ENCODE results near the gene TRIM40.

TRIM40 gene

GRCh38 chr6:30185846-30186484 is 50.0 kb downstream of the TRIM40 start:
- Mint-ChIP-seq H3K27ac (peak overlapping the region in 1 of 2 donors; percentile 7), H3K27me3 (no peaks in the 10 kb centered on the region), H3K4me1 (no peaks in the 10 kb centered on the region), H3K4me3 (no peak overlapping the region), H3K9me3 (peaks cover 0 to 6% of the 10 kb centered on the region in 2 donors)
- ATAC-seq (no peak), DNase-seq (no peak)

- Mint-ChIP-seq H3K4me3 (no peak overlapping the region), H3K9me3 (no peaks in the 10 kb centered on the region), H3K27ac (peak overlapping the region in 1 of 2 donors; percentile 20), H3K27me3 (no peaks in the 10 kb centered on the region), H3K4me1 (no peaks in the 10 kb centered on the region)
- no peak for DNase-seq
- no peak for ATAC-seq
Measured at GRCh38 chr6:30188541-30188940, 52.6 kb downstream of the TRIM40 start.

- DNase-seq (no peak), ATAC-seq (no peak)
- no peak overlapping the region for H3K4me3 Mint-ChIP-seq
- no peaks in the 10 kb centered on the region for H3K9me3 Mint-ChIP-seq
- peak overlapping the region in 1 of 2 donors; percentile 42 for H3K27ac Mint-ChIP-seq
- no peaks in the 10 kb centered on the region for H3K27me3 Mint-ChIP-seq
- H3K4me1 Mint-ChIP-seq: peaks cover 16% of the 10 kb centered on the region
Measured at GRCh38 chr6:30192076-30192475, 56.1 kb downstream of the TRIM40 start.

GRCh38 chr6:30194797-30195690 is 59.1 kb downstream of the TRIM40 start:
- Mint-ChIP-seq H3K4me1 (peaks cover 25% of the 10 kb centered on the region), H3K9me3 (no peaks in the 10 kb centered on the region), H3K27me3 (no peaks in the 10 kb centered on the region), H3K4me3 (no peak overlapping the region), H3K27ac (peak overlapping the region; percentile 13 to 66)
- DNase-seq (no peak), ATAC-seq (no peak)

GRCh38 chr6:30195951-30196350 is 60.0 kb downstream of the TRIM40 start:
- peaks cover 30% of the 10 kb centered on the region for H3K4me1 Mint-ChIP-seq
- H3K27ac Mint-ChIP-seq: peak overlapping the region in 1 of 2 donors; percentile 29
- no peak overlapping the region for H3K4me3 Mint-ChIP-seq
- ATAC-seq: no peak
- H3K27me3 Mint-ChIP-seq: no peaks in the 10 kb centered on the region
- no peaks in the 10 kb centered on the region for H3K9me3 Mint-ChIP-seq
- no peak for DNase-seq

GRCh38 chr6:30196376-30196775 is 60.4 kb downstream of the TRIM40 start:
- H3K27me3 Mint-ChIP-seq: no peaks in the 10 kb centered on the region
- ATAC-seq (no peak), DNase-seq (no peak)
- peak overlapping the region in 1 of 2 donors; percentile 29 for H3K27ac Mint-ChIP-seq
- H3K4me3 Mint-ChIP-seq: no peak overlapping the region
- peaks cover 31% of the 10 kb centered on the region for H3K4me1 Mint-ChIP-seq
- H3K9me3 Mint-ChIP-seq: no peaks in the 10 kb centered on the region
